Activated CD4-positive, CD25-positive, alpha-beta regulatory T cell treated with anti-CD3 and anti-CD28 coated beads, Interleukin-2, amount 50 U/mL, for 16 hours (primary cell): ENCODE results near the gene TSPAN3.

Source experiments
- DNase-seq: peaks from one replicate; pipeline ENCODE4 v3.0.0-alpha.2; 2020; ENCODE audit warnings: low read depth, low spot score

The TSPAN3 gene

GRCh38 chr15:77009646-77010311, 61.1 kb downstream of the TSPAN3 start:
- no peak for DNase-seq

DNA sequence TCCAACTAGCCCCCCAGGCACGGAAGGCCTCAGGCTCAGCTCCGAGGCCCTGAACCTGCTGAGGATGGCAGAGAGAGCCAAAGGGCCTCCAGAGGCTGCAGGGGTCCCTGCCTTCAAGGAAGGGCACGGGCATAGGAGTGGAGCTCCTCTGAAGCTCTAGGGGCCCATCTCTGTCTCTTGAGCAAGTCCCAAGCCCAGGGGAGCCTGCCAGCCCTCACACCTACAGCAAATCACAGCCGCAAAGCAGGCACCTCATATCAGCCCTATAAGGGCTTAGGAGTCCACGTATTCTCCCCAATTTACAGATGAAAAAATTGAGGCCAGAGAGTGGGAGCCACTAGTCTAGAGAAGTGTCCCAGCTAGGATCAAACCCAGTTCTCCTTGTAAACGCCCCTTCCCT, 61.7 kb downstream of the TSPAN3 start:
- DNase-seq, result no peak

GRCh38 chr15:77004189-77004588, 66.7 kb downstream of the TSPAN3 start:
- DNase-seq, result no peak

DNA sequence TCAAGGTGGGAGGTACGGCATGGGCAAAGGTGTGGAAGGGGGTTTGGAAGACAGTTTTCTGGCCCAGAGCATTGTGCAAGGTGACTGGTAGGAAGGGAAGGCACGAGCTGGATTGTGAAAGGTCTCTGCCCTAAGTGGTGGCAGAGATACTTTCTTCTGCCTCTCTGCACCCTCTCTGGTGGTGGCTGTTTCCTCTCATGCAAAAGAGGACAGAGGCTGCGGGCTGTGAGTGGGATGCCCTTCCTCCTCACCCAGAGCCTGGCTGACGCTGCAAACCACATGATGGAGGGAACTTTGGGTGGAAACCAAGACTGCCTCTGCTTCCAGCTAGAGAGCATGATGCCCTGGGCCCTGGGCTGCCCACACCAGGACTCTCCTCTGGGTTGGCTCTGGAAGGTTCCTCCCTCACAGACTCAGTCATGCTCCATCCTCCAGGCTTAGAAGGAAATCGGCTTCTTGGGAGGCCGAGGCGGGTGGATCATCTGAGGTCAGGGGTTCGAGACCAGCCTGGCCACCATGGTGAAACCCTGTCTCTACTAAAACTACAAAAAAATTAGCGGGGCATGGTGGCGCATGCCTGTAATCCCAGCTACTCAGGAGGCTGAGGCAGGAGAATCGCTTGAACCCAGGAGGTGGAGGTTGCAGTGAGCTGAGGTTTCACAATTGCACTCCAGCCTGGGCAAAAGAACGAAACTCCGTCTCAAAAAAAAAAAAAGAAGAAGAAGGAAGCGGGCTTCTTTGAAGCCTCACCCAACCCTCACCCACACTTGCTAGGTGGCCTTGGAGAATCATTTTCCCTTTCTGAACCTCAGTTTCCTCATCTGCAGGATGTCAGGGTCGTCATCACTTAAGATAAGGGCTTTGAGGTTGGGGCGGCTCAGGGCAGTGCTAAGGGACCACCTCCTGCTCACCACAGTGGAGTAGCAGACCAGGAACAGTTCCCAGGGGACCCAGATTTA, 67.7 kb downstream of the TSPAN3 start:
- DNase-seq, result no peak

- no peak for DNase-seq
These were observed 68.5 kb downstream of the TSPAN3 start for GRCh38 chr15:77002436-77002835.

GRCh38 chr15:77001966-77002365, 68.9 kb downstream of the TSPAN3 start:
- DNase-seq, result no peak

DNA sequence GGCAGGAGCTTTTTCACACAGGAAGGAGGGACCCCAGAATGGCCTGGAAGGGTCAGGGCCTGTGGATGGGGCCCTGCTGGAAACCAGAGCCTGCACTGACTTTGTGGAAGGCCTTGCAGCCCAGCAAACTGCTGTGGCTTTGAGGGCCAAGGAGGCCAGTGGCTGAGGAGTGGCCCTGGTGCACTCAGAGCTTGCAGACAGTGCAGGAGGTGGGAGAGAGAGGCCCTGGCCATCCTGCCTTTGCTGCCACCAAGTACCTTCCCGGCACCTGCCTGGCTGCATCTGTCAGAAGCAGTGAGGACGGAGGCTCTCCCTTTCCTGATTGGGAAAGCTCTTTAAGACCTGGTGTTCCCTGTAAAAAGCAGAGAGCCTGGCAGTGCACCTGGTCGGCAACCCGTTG, 69.6 kb downstream of the TSPAN3 start:
- DNase-seq, result no peak

DNA sequence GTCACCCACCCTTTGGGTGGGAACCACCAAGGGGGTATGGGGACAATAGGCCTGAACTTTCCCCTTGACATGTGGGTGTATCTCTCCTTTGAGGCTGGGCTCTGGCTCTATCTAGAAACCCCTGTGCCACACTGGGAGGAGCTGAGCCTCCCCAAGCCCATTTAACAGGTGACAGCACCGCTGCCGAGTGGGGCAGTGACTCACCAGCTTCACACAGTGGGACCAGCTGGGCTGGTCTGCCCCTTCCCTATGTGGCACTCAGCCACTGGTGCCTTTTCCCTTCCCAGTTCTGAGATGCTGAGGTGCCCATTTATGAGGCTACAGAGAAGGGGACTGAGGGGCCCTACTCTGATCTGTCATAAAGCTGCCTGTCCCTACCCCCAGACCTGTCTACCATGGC, 70.9 kb downstream of the TSPAN3 start:
- DNase-seq, result no peak

DNA sequence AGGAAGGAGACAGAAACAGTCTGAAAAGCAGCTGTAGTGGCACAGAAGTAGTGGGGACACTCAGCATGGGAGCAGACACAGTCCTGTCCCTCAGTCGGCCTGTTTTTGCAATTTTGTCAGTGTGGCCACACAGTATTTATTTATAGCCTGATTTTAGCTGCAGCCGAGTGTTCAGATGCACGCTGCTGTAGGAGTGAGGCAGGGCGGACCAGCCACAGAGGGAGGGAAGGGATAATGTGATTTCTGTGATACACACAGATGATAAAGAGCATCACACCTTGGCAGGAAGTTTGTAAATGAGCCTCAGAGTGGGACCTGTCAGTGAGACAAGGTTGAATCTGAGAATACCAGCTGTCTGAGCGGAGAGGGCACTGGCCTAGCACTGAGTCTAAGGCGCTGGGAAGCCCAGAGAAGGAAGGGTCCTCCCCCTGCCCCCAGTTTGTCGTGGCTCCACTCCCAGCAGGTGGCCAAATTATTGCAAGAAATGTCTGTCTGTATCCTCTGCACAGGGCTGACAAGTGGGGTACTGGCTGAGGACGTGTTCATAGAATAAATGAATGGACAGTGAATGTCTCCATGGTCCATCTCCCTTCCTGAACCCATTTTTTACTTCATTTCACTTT, 72.1 kb downstream of the TSPAN3 start:
- DNase-seq, result no peak

- DNase-seq, result peak; percentile 16
These were observed 74.1 kb downstream of the TSPAN3 start for GRCh38 chr15:76996526-76997401.

DNA sequence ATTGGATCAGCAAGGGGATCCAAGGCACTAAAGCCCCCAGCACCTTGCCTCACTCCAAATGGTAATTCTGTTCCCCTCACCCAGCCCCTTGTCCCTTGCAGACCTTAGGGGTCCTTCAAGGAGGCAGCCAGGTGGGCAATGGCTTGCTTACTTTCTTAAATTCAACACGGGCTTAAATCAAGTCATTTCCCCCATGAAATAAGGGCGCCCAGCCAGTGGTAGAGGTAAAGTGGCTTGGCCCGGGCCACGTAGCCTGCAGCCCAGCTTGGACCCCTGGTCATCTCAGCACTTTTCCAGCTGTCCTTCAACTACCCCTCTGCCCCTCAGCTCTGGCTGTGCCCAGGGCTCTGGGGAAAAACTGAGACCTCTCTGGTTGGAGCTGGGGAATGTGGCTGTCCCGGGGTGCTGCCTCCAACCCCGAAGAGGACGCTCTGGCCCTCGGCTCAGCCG, 74.8 kb downstream of the TSPAN3 start:
- DNase-seq, result no peak

GRCh38 chr15:76994971-76995945, 75.7 kb downstream of the TSPAN3 start, which contains the start of gene PSTPIP1:
Gene PSTPIP1 (plus strand): TSS chr15:76995126. CDS start chr15:76995574, 448 bp downstream.
- peak; percentile 28 for DNase-seq

GRCh38 chr15:76994496-76994895, 76.4 kb downstream of the TSPAN3 start:
- DNase-seq, result no peak

- DNase-seq, result no peak
These were observed 76.9 kb downstream of the TSPAN3 start for GRCh38 chr15:76994001-76994400.

DNA sequence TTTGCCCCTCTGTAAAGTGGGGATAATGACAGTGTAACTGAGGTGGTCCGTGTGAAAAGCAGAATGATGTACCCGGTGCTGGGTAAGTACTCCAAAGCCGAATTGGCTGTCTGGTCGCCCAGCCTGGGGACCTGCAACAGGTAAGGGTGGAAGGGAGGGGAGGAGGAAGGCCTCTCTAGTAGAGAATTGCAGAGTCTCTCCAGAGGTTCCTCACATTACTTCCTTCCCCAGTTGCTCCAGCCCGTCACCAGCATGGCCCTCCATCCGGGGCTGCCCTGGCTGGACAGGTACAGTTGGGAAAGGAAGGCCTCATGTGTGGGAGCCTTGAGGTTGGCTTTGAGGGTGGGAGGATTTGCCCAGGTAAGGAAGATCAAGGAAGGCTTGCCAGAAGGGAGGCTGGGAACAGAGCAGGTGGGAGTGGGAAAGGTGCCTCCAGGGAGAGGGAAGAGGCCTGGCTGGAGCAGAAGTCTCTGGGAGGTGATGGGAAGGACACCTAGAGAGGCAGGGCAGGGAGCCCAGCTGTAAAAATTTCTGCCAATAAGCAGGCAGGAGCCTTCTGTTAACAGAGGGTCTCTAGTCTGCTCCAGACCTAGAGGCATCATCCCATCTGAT, 77.7 kb downstream of the TSPAN3 start:
- no peak for DNase-seq

GRCh38 chr15:76991741-76992645, 78.9 kb downstream of the TSPAN3 start:
- no peak for DNase-seq
